ENCODE results near the gene PKHD1. TPM values are rescaled to one million over a fixed set of nuclear protein-coding genes. Genes with fewer than 3 reads are reported as not detected.

The PKHD1 gene
- total RNA-seq, 1 donor from 2014 or later: 0.32 TPM

DNA sequence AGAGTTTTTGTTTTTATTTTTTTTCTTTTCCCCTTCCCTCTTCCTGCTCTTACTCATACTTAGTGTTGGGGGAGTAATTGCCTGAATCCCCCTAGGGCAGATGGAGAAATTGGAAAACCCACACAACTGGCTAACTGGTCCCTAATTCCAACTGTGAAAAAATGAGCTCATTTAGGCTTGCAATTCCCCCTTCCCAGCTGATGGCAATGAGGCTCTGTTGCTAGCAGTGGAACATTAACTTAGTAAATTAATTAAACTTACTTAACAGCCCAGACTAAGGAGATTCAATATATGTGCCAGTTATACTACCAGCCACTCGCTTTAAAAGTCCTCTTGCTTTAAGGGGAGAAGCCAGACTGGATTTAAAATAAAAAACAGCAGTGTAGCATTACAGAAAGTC is 76.6 kb downstream of the PKHD1 start:
- Histone ChIP-seq H3K4me3 (no peak overlapping the region), H3K9me3 (no peaks in the 10 kb centered on the region), H3K4me1 (no peaks in the 10 kb centered on the region), H3K36me3 (no peaks in the 10 kb centered on the region), H3K27me3 (no peaks in the 10 kb centered on the region), H3K27ac (no peak overlapping the region)
- intact Hi-C loops (cut with DNase I): no loop called here
- TF ChIP-seq, protein P1, sequence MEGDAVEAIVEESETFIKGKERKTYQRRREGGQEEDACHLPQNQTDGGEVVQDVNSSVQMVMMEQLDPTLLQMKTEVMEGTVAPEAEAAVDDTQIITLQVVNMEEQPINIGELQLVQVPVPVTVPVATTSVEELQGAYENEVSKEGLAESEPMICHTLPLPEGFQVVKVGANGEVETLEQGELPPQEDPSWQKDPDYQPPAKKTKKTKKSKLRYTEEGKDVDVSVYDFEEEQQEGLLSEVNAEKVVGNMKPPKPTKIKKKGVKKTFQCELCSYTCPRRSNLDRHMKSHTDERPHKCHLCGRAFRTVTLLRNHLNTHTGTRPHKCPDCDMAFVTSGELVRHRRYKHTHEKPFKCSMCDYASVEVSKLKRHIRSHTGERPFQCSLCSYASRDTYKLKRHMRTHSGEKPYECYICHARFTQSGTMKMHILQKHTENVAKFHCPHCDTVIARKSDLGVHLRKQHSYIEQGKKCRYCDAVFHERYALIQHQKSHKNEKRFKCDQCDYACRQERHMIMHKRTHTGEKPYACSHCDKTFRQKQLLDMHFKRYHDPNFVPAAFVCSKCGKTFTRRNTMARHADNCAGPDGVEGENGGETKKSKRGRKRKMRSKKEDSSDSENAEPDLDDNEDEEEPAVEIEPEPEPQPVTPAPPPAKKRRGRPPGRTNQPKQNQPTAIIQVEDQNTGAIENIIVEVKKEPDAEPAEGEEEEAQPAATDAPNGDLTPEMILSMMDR (IDR thresholded peaks at IDR 0.05): no peak
- ATAC-seq (no peak), DNase-seq (no peak)

DNA sequence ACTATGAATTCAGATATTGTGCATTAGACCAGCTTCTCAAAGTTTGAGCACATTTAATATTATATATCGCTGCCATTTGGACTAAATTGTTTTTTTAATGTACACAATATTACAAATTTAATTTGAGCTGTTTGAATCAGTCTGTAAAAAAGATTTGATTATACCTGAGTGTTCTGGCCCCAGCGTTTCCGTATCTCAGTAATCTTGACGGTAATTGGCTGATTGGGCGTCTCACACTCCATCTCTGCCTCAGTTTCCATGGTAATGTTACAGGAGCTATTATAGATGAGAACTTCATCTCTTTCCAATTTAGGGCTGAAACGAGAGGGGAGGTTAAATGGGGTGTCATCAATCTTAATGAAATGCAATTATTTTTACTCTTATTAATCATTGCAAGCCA is 77.3 kb downstream of the PKHD1 start:
- no peak for ATAC-seq
- intact Hi-C loops (cut with DNase I): no loop called here
- H3K9me3 ChIP-seq: no peaks in the 10 kb centered on the region
- H3K27ac ChIP-seq: no peak overlapping the region
- no peaks in the 10 kb centered on the region for H3K4me1 ChIP-seq
- H3K36me3 ChIP-seq: no peaks in the 10 kb centered on the region
- no peaks in the 10 kb centered on the region for H3K27me3 ChIP-seq
- no peak for DNase-seq
- TF ChIP-seq, protein P1 (IDR thresholded peaks at IDR 0.05): no peak
- no peak overlapping the region for H3K4me3 ChIP-seq

DNA sequence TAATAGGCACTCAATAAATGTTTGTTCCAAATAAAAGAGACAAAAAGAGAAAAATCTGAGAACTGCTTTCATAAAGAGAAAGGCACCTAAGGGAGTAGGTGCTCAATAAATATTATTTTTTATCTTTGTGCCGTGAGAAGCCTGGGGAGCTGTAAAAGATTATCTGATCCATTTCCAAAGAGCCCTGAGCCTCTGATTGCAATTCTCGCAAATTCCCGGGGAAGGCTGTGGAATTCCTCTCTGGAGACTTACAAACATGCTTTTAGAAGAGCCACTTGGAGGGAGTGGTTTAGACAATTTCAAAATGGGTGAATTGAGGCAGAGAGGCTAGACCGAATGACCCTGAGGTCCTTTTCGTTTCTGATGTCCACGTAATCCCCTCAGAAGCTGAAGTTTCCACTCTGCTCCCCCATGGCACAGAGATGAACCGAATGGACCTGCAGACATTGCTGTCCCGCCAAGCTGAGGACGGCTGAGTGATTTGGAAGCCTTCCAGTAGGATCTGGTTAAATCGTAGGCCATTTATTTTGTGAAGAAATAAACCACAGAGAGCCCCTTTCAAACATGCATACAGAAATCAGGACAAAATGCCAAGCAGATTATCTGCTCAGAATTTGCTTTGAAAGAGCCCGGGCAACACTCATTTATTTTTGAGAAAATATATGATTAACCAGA is 77.8 kb downstream of the PKHD1 start:
- H3K4me3 ChIP-seq: no peak overlapping the region
- ATAC-seq (no peak), DNase-seq (no peak)
- no peaks in the 10 kb centered on the region for H3K27me3 ChIP-seq
- H3K4me1 ChIP-seq: no peaks in the 10 kb centered on the region
- no peaks in the 10 kb centered on the region for H3K36me3 ChIP-seq
- no peak overlapping the region for H3K27ac ChIP-seq
- H3K9me3 ChIP-seq: no peaks in the 10 kb centered on the region
- TF ChIP-seq, protein P1 (IDR thresholded peaks at IDR 0.05): no peak
- intact Hi-C loops (cut with DNase I): no loop called here

DNA sequence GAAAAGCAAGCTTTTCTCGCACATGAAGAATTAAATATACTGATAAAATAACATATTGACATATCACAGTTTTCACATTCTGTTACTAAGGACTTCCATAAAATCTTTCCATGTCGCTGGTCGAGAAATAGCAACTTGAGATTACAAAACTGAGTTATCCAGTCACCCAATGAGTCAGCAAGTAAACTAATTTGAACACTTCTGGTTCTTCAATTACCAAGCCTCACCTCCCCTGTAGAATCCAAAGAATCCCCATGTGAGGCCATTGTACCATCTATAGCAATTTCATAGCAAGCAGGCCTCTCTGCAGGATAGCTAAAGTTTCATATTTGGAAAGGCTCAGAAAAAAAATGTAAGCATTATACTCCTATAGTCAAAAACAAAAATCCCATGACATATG is 87.3 kb downstream of the PKHD1 start:
- Histone ChIP-seq H3K27me3 (no peaks in the 10 kb centered on the region), H3K4me3 (no peak overlapping the region), H3K9me3 (no peaks in the 10 kb centered on the region), H3K27ac (no peak overlapping the region), H3K4me1 (no peaks in the 10 kb centered on the region), H3K36me3 (no peaks in the 10 kb centered on the region)
- TF ChIP-seq, protein P1 (IDR thresholded peaks at IDR 0.05): no peak
- ATAC-seq (no peak), DNase-seq (no peak)
- intact Hi-C loops (cut with DNase I): no loop called here

DNA sequence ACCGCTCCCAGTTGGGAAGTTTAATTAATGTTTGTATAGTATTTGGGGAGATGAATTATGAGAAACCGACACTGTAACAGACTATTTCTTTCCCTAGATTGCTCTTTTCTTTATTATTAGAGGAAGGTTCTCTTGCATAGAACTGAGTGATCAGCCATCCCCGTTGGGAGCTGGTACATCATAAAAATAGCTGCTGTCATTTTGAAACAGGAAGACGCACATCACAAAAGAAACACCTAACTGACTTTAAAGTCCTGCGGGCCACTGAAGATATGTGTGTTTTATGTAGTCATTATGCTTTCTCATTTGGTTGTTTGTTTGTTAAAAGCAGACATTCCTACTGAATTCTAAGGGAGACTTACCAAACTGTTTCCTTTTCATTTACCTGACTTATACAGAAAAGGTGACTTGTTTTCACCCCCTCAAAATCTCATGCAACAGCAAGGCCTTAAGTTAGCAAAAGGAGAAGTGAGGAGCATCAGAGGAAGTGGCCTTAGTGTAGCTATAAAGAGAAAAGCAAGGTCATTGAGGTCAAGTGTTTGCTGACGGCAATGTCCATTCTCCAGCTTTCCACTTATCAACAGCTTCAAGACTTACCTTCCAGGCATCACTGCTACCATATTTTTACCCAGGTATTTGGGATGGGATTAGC is 91.0 kb downstream of the PKHD1 start:
- H3K9me3 ChIP-seq: no peaks in the 10 kb centered on the region
- no peak overlapping the region for H3K27ac ChIP-seq
- no peaks in the 10 kb centered on the region for H3K27me3 ChIP-seq
- ATAC-seq (no peak), DNase-seq (no peak)
- intact Hi-C loops (cut with DNase I): no loop called here
- H3K4me3 ChIP-seq: no peak overlapping the region
- H3K36me3 ChIP-seq: no peaks in the 10 kb centered on the region
- TF ChIP-seq, protein P1 (IDR thresholded peaks at IDR 0.05): no peak
- H3K4me1 ChIP-seq: no peaks in the 10 kb centered on the region
